ENCODE data around the gene HMGCL.
"Not testable (repeated sequence)": the region's sequence is repeated elsewhere in the genome, so short reads cannot be mapped to it uniquely, and the experiment has no call there.

The HMGCL gene

GRCh38 chr1:23790696-23791515 lies 34.3 kb downstream of the HMGCL start, which contains the start of gene LYPLA2:
Gene LYPLA2 (plus strand): TSS chr1:23791145. CDS start chr1:23792683, 1,538 bp downstream.
- peak within 1 kb of the TSS; percentile 76 for H3K27ac ChIP-seq (ENCODE audit: low read length)
- H3K9me3 ChIP-seq (ENCODE audit: control insufficient read depth in 1 of 2, low read length in 2 of 2), result no peaks in the 10 kb centered on the region
- H3K36me3 ChIP-seq (ENCODE audit: control insufficient read depth in 1 of 2, insufficient read depth in 2 of 2, low read length in 2 of 2), result peaks cover 20 to 25% of the 10 kb centered on the region in 2 donors

GRCh38 chr1:23788695-23789094 lies 36.5 kb downstream of the HMGCL start:
- H3K36me3 ChIP-seq (ENCODE audit: control insufficient read depth in 1 of 2, insufficient read depth in 2 of 2, low read length in 2 of 2), result peaks cover 22 to 36% of the 10 kb centered on the region in 2 donors
- H3K27me3 ChIP-seq (ENCODE audit: low read depth, low read length), result no peaks in the 10 kb centered on the region
- no peak overlapping the region for H3K4me3 ChIP-seq (ENCODE audit: low read depth in 1 of 2, low read length in 2 of 2)
- peaks cover 5 to 26% of the 10 kb centered on the region in 2 donors for H3K4me1 ChIP-seq (ENCODE audit: control insufficient read depth in 1 of 2, insufficient read depth in 2 of 2, low read length in 2 of 2)
- H3K9me3 ChIP-seq (ENCODE audit: control insufficient read depth in 1 of 2, low read length in 2 of 2), result no peaks in the 10 kb centered on the region
- H3K27ac ChIP-seq (ENCODE audit: low read length), result no peak overlapping the region

More at GRCh38 chr1:23790696-23791515, 34.3 kb downstream of the HMGCL start, which contains the start of gene LYPLA2:
- H3K27me3 ChIP-seq (ENCODE audit: low read depth, low read length), result no peaks in the 10 kb centered on the region
- H3K4me1 ChIP-seq (ENCODE audit: control insufficient read depth in 1 of 2, insufficient read depth in 2 of 2, low read length in 2 of 2), result peaks cover 5 to 32% of the 10 kb centered on the region in 2 donors
- peak within 1 kb of the TSS; percentile 78 to 85 for H3K4me3 ChIP-seq (ENCODE audit: low read depth in 1 of 2, low read length in 2 of 2)

GRCh38 chr1:23787701-23788100 lies 37.5 kb downstream of the HMGCL start:
- peaks cover 22 to 39% of the 10 kb centered on the region in 2 donors for H3K36me3 ChIP-seq (ENCODE audit: control insufficient read depth in 1 of 2, insufficient read depth in 2 of 2, low read length in 2 of 2)
- no peaks in the 10 kb centered on the region for H3K27me3 ChIP-seq (ENCODE audit: low read depth, low read length)

GRCh38 chr1:23784846-23785245 lies 40.4 kb downstream of the HMGCL start:
- Histone ChIP-seq H3K4me1 (ENCODE audit: control insufficient read depth in 1 of 2, insufficient read depth in 2 of 2, low read length in 2 of 2) (peaks cover 0 to 5% of the 10 kb centered on the region in 2 donors), H3K27me3 (ENCODE audit: low read depth, low read length) (no peaks in the 10 kb centered on the region), H3K4me3 (ENCODE audit: low read depth in 1 of 2, low read length in 2 of 2) (no peak overlapping the region), H3K9me3 (ENCODE audit: control insufficient read depth in 1 of 2, low read length in 2 of 2) (no peaks in the 10 kb centered on the region), H3K36me3 (ENCODE audit: control insufficient read depth in 1 of 2, insufficient read depth in 2 of 2, low read length in 2 of 2) (peaks cover 22 to 49% of the 10 kb centered on the region in 2 donors), H3K27ac (ENCODE audit: low read length) (no peak overlapping the region)

More at GRCh38 chr1:23787701-23788100, 37.5 kb downstream of the HMGCL start:
- no peak overlapping the region for H3K27ac ChIP-seq (ENCODE audit: low read length)
- H3K9me3 ChIP-seq (ENCODE audit: control insufficient read depth in 1 of 2, low read length in 2 of 2), result no peaks in the 10 kb centered on the region
- H3K4me1 ChIP-seq (ENCODE audit: control insufficient read depth in 1 of 2, insufficient read depth in 2 of 2, low read length in 2 of 2), result peaks cover 5 to 17% of the 10 kb centered on the region in 2 donors
- no peak overlapping the region for H3K4me3 ChIP-seq (ENCODE audit: low read depth in 1 of 2, low read length in 2 of 2)

- H3K27me3 ChIP-seq (ENCODE audit: low read depth, low read length); H3K9me3 ChIP-seq (ENCODE audit: control insufficient read depth in 1 of 2, low read length in 2 of 2); H3K27ac ChIP-seq (ENCODE audit: low read length); H3K4me3 ChIP-seq (ENCODE audit: low read depth in 1 of 2, low read length in 2 of 2): not testable (repeated sequence)
- H3K4me1 ChIP-seq (ENCODE audit: control insufficient read depth in 1 of 2, insufficient read depth in 2 of 2, low read length in 2 of 2), result peaks cover 9 to 18% of the 10 kb centered on the region in 2 donors
- H3K36me3 ChIP-seq (ENCODE audit: control insufficient read depth in 1 of 2, insufficient read depth in 2 of 2, low read length in 2 of 2), result peaks cover 22 to 53% of the 10 kb centered on the region in 2 donors
Measured at GRCh38 chr1:23783141-23783540, 42.1 kb downstream of the HMGCL start.

GRCh38 chr1:23779826-23780371 lies 45.3 kb downstream of the HMGCL start:
- Histone ChIP-seq H3K9me3 (ENCODE audit: control insufficient read depth in 1 of 2, low read length in 2 of 2) (no peaks in the 10 kb centered on the region), H3K4me1 (ENCODE audit: control insufficient read depth in 1 of 2, insufficient read depth in 2 of 2, low read length in 2 of 2) (peaks cover 9 to 22% of the 10 kb centered on the region in 2 donors), H3K36me3 (ENCODE audit: control insufficient read depth in 1 of 2, insufficient read depth in 2 of 2, low read length in 2 of 2) (peaks cover 0 to 25% of the 10 kb centered on the region in 2 donors), H3K4me3 (ENCODE audit: low read depth in 1 of 2, low read length in 2 of 2) (no peak overlapping the region), H3K27ac (ENCODE audit: low read length) (no peak overlapping the region), H3K27me3 (ENCODE audit: low read depth, low read length) (no peaks in the 10 kb centered on the region)

- H3K9me3 ChIP-seq (ENCODE audit: control insufficient read depth in 1 of 2, low read length in 2 of 2), result no peaks in the 10 kb centered on the region
- peaks cover 9 to 22% of the 10 kb centered on the region in 2 donors for H3K4me1 ChIP-seq (ENCODE audit: control insufficient read depth in 1 of 2, insufficient read depth in 2 of 2, low read length in 2 of 2)
- H3K36me3 ChIP-seq (ENCODE audit: control insufficient read depth in 1 of 2, insufficient read depth in 2 of 2, low read length in 2 of 2), result peaks cover 0 to 14% of the 10 kb centered on the region in 2 donors
- no peaks in the 10 kb centered on the region for H3K27me3 ChIP-seq (ENCODE audit: low read depth, low read length)
- peak within 1 kb of the TSS; percentile 99 for H3K27ac ChIP-seq (ENCODE audit: low read length)
- peak within 1 kb of the TSS; percentile 90 to 99 for H3K4me3 ChIP-seq (ENCODE audit: low read depth in 1 of 2, low read length in 2 of 2)
Measured at GRCh38 chr1:23777979-23778814, 47.0 kb downstream of the HMGCL start, which contains the start of gene PITHD1. Gene PITHD1 (plus strand): TSS chr1:23778418. CDS start chr1:23778516, 98 bp downstream.

GRCh38 chr1:23776217-23776616 lies 49.0 kb downstream of the HMGCL start:
- H3K27ac ChIP-seq (ENCODE audit: low read length), result no peak overlapping the region
- peaks cover 13 to 30% of the 10 kb centered on the region in 2 donors for H3K4me1 ChIP-seq (ENCODE audit: control insufficient read depth in 1 of 2, insufficient read depth in 2 of 2, low read length in 2 of 2)
- no peaks in the 10 kb centered on the region for H3K9me3 ChIP-seq (ENCODE audit: control insufficient read depth in 1 of 2, low read length in 2 of 2)
- no peak overlapping the region for H3K4me3 ChIP-seq (ENCODE audit: low read depth in 1 of 2, low read length in 2 of 2)
- H3K27me3 ChIP-seq (ENCODE audit: low read depth, low read length), result no peaks in the 10 kb centered on the region
- H3K36me3 ChIP-seq (ENCODE audit: control insufficient read depth in 1 of 2, insufficient read depth in 2 of 2, low read length in 2 of 2), result peaks cover 0 to 7% of the 10 kb centered on the region in 2 donors

- Histone ChIP-seq H3K27me3 (ENCODE audit: low read depth, low read length) (no peaks in the 10 kb centered on the region), H3K4me3 (ENCODE audit: low read depth in 1 of 2, low read length in 2 of 2) (no peak overlapping the region), H3K4me1 (ENCODE audit: control insufficient read depth in 1 of 2, insufficient read depth in 2 of 2, low read length in 2 of 2) (peaks cover 9 to 20% of the 10 kb centered on the region in 2 donors), H3K9me3 (ENCODE audit: control insufficient read depth in 1 of 2, low read length in 2 of 2) (no peaks in the 10 kb centered on the region), H3K27ac (ENCODE audit: low read length) (no peak overlapping the region), H3K36me3 (ENCODE audit: control insufficient read depth in 1 of 2, insufficient read depth in 2 of 2, low read length in 2 of 2) (peaks cover 0 to under 1% of the 10 kb centered on the region in 2 donors)
Measured at GRCh38 chr1:23774174-23774880, 50.9 kb downstream of the HMGCL start.

- Histone ChIP-seq H3K27me3 (ENCODE audit: low read depth, low read length) (no peaks in the 10 kb centered on the region), H3K36me3 (ENCODE audit: control insufficient read depth in 1 of 2, insufficient read depth in 2 of 2, low read length in 2 of 2) (no peaks in the 10 kb centered on the region), H3K4me3 (ENCODE audit: low read depth in 1 of 2, low read length in 2 of 2) (no peak overlapping the region), H3K4me1 (ENCODE audit: control insufficient read depth in 1 of 2, insufficient read depth in 2 of 2, low read length in 2 of 2) (peaks cover 4 to 12% of the 10 kb centered on the region in 2 donors), H3K9me3 (ENCODE audit: control insufficient read depth in 1 of 2, low read length in 2 of 2) (no peaks in the 10 kb centered on the region), H3K27ac (ENCODE audit: low read length) (no peak overlapping the region)
Measured at GRCh38 chr1:23772854-23773242, 52.4 kb downstream of the HMGCL start.
